Measurements from ENCODE around the gene CUL4A.

GRCh38 chr13:113238536-113238935 lies 29.1 kb downstream of the CUL4A start:
- TF ChIP-seq, protein P1, sequence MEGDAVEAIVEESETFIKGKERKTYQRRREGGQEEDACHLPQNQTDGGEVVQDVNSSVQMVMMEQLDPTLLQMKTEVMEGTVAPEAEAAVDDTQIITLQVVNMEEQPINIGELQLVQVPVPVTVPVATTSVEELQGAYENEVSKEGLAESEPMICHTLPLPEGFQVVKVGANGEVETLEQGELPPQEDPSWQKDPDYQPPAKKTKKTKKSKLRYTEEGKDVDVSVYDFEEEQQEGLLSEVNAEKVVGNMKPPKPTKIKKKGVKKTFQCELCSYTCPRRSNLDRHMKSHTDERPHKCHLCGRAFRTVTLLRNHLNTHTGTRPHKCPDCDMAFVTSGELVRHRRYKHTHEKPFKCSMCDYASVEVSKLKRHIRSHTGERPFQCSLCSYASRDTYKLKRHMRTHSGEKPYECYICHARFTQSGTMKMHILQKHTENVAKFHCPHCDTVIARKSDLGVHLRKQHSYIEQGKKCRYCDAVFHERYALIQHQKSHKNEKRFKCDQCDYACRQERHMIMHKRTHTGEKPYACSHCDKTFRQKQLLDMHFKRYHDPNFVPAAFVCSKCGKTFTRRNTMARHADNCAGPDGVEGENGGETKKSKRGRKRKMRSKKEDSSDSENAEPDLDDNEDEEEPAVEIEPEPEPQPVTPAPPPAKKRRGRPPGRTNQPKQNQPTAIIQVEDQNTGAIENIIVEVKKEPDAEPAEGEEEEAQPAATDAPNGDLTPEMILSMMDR (IDR thresholded peaks at IDR 0.05; ENCODE audit: low read length) = no peak
- TF ChIP-seq EZH2 (IDR thresholded peaks at IDR 0.05; ENCODE audit: borderline replicate concordance, low read length) = no peak
